Hepatocyte (in vitro differentiated cells): ENCODE measurements around the gene TRPV3. TPM values are rescaled to one million over a fixed set of nuclear protein-coding genes. Genes with fewer than 3 reads are reported as not detected.

ENCODE experiments used
- DNase-seq: peaks from one replicate; pipeline ENCODE4 v3.0.0-alpha.2; 2016; ENCODE audit warnings: low spot score
- H2AFZ ChIP-seq: fragments of 200-600 bp; sonication (generic); 2 replicates; pipeline ENCODE4 v1.6.0; 2016; ENCODE audit warnings: antibody characterized with exemption, mild to moderate bottlenecking
- H3K27ac ChIP-seq: fragments of 200-600 bp; sonication (generic); 2 replicates; pipeline ENCODE4 v1.5.1; 2016; ENCODE audit warnings: mild to moderate bottlenecking
- H3K27me3 ChIP-seq: fragments of 200-600 bp; sonication (generic); 2 replicates; pipeline ENCODE4 v1.6.1; 2016
- H3K36me3 ChIP-seq: fragments of 200-600 bp; sonication (generic); replicated peaks from 2 replicates; pipeline ENCODE4 v1.5.1; 2016; ENCODE audit warnings: low read depth; ENCODE audit not compliant: insufficient read depth
- H3K4me1 ChIP-seq: fragments of 200-600 bp; sonication (generic); 2 replicates; pipeline ENCODE4 v1.5.1; 2016; ENCODE audit warnings: mild to moderate bottlenecking, moderate library complexity; ENCODE audit not compliant: insufficient read depth
- H3K4me2 ChIP-seq: fragments of 200-600 bp; sonication (generic); 2 replicates; pipeline ENCODE4 v1.6.0; 2016
- H3K4me3 ChIP-seq: fragments of 200-600 bp; sonication (generic); 2 replicates; pipeline ENCODE4 v1.5.1; 2016; ENCODE audit warnings: mild to moderate bottlenecking
- H3K79me2 ChIP-seq: fragments of 200-600 bp; sonication (generic); 2 replicates; pipeline ENCODE4 v1.6.0; 2017; ENCODE audit warnings: mild to moderate bottlenecking
- H3K9me2 ChIP-seq: fragments of 200-600 bp; sonication (generic); replicated peaks from 2 replicates; pipeline ENCODE4 v1.6.0; 2017; ENCODE audit warnings: mild to moderate bottlenecking; ENCODE audit not compliant: insufficient read depth
- H3K9me3 ChIP-seq: fragments of 200-600 bp; sonication (generic); 2 replicates; pipeline ENCODE4 v1.5.1; 2016; ENCODE audit warnings: low read depth, mild to moderate bottlenecking
- H4K20me1 ChIP-seq: fragments of 200-600 bp; sonication (generic); 2 replicates; pipeline ENCODE4 v1.6.0; 2016; ENCODE audit warnings: mild to moderate bottlenecking; ENCODE audit not compliant: insufficient read depth, poor library complexity, severe bottlenecking
- CTCF ChIP-seq: fragments of 200-600 bp; sonication (generic); IDR thresholded peaks from 2 replicates; pipeline ENCODE4 v1.5.1; 2016; ENCODE audit warnings: antibody characterized with exemption, mild to moderate bottlenecking; ENCODE audit not compliant: poor library complexity
- EZH2 ChIP-seq: fragments of 200-600 bp; sonication (generic); IDR thresholded peaks from 2 replicates; pipeline ENCODE4 v1.6.1; 2016; ENCODE audit warnings: antibody characterized with exemption, mild to moderate bottlenecking, borderline replicate concordance
- EZH2phosphoT487 ChIP-seq: fragments of 200-600 bp; sonication (generic); IDR thresholded peaks from one replicate; pipeline ENCODE4 v1.6.1; 2018; ENCODE audit warnings: antibody characterized with exemption, mild to moderate bottlenecking, low read depth, moderate library complexity; ENCODE audit not compliant: unreplicated experiment, severe bottlenecking
- WGBS: methylation state at CpG from one replicate; pipeline ENCODE4 v1.1.6; 2016; ENCODE audit warnings: low lambda C conversion rate; ENCODE audit errors: missing lambda C conversion rate; 5-methylcytosine and 5-hydroxymethylcytosine counted together
- polyA plus RNA-seq: library from polyadenylated mRNA; unstranded; fragments of >200 nt; fragmentation: Nextera tagmentation; extraction: Ambion mirVana; gene quantifications from 2 replicates; pipeline ENCODE4 v1.2.1, GENCODE V29; 2016
- total RNA-seq: library from RNA; depleted of rRNA; stranded (reverse); fragments of >200 nt; gene quantifications from 2 replicates; pipeline ENCODE4 v1.2.3, GENCODE V29; 2014

TRPV3 gene
- total and polyA plus RNA-seq, 2 experiments from 2014 or later, result 1.4 to 2.6 TPM

GRCh38 chr17:3507869-3508268 is 49.7 kb downstream of the TRPV3 start:
- 91% methylated on average over 3 of the region's 3 CpGs for WGBS
- H3K36me3 ChIP-seq, result no peaks in the 10 kb centered on the region

DNA sequence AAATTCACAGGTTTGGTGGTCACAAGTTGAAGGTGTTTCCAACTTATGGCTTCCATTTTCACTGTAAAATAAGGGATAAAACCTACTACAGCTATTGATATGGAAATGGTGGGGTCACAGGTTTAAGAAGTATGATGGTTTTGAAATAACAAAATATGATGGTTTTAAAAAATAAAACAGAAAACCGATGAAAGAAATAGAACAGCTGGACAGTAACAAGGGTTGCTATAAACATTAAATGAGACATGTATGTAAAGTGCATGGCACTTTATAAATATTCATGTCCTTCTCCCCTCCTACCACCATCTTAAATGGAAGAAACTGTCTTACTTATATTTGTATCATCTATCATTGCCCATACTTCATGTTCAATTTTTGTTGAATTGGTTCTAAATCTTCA is 50.5 kb downstream of the TRPV3 start:
- Histone ChIP-seq H2AFZ (no peak overlapping the region), H3K4me3 (no peak overlapping the region), H3K9me2 (no peaks in the 10 kb centered on the region), H3K79me2 (no peaks in the 10 kb centered on the region), H4K20me1 (no peaks in the 10 kb centered on the region), H3K36me3 (no peaks in the 10 kb centered on the region), H3K4me1 (no peaks in the 10 kb centered on the region), H3K9me3 (no peaks in the 10 kb centered on the region), H3K27ac (no peak overlapping the region), H3K4me2 (no peak overlapping the region), H3K27me3 (no peaks in the 10 kb centered on the region)
- no peak for DNase-seq
- no peak for TF ChIP-seq EZH2phosphoT487
- TF ChIP-seq EZH2, result no peak
- TF ChIP-seq CTCF, result no peak
- 88% methylated on average over 1 of the region's 1 CpG for WGBS

More at GRCh38 chr17:3507869-3508268, 49.7 kb downstream of the TRPV3 start:
- Histone ChIP-seq H3K79me2 (no peaks in the 10 kb centered on the region), H3K4me2 (no peak overlapping the region), H3K9me2 (no peaks in the 10 kb centered on the region), H3K27ac (no peak overlapping the region), H3K4me3 (no peak overlapping the region), H3K27me3 (no peaks in the 10 kb centered on the region), H3K9me3 (no peaks in the 10 kb centered on the region), H3K4me1 (no peaks in the 10 kb centered on the region), H4K20me1 (no peaks in the 10 kb centered on the region), H2AFZ (no peak overlapping the region)
- TF ChIP-seq EZH2phosphoT487 (no peak), CTCF (no peak), EZH2 (no peak)
- no peak for DNase-seq

DNA sequence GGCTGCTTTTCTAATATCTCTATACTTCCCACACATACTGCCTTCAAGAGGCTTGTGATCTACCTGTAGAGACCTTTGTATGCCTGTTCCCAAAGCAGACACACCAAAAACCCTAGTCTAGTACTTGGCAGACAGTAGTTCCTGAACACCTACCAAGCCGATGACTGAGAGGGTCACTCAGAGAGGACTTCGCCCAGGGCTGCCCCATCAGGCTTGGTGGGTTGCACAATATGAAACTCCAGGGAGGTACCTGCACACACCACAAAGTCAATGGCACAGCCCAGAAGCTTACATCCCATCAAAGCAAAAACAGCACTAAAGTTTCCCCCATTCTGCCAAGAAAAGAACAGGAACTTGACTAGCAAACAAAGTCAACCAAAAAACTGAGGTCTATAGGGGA is 51.6 kb downstream of the TRPV3 start:
- no peak for DNase-seq
- Histone ChIP-seq H2AFZ (no peak overlapping the region), H3K27me3 (no peaks in the 10 kb centered on the region), H3K4me2 (no peak overlapping the region), H3K4me3 (no peak overlapping the region), H3K9me2 (no peaks in the 10 kb centered on the region), H3K4me1 (no peaks in the 10 kb centered on the region), H3K9me3 (no peaks in the 10 kb centered on the region), H3K27ac (no peak overlapping the region), H3K79me2 (no peaks in the 10 kb centered on the region), H3K36me3 (no peaks in the 10 kb centered on the region), H4K20me1 (no peaks in the 10 kb centered on the region)
- 89% methylated on average over 2 of the region's 2 CpGs for WGBS
- TF ChIP-seq CTCF (no peak), EZH2 (no peak), EZH2phosphoT487 (no peak)

GRCh38 chr17:3505008-3505407 is 52.6 kb downstream of the TRPV3 start:
- no peak for DNase-seq
- no peaks in the 10 kb centered on the region for H4K20me1 ChIP-seq
- no peak overlapping the region for H3K27ac ChIP-seq
- H3K36me3 ChIP-seq, result no peaks in the 10 kb centered on the region
- H3K9me2 ChIP-seq, result no peaks in the 10 kb centered on the region
- no peak overlapping the region for H2AFZ ChIP-seq
- no peak overlapping the region for H3K4me3 ChIP-seq
- H3K4me2 ChIP-seq, result no peak overlapping the region
- H3K4me1 ChIP-seq, result no peaks in the 10 kb centered on the region
- no peaks in the 10 kb centered on the region for H3K79me2 ChIP-seq
- WGBS, result 96% methylated on average over 7 of the region's 7 CpGs
- no peak for TF ChIP-seq EZH2
- TF ChIP-seq CTCF, result no peak
- TF ChIP-seq EZH2phosphoT487, result no peak
- H3K9me3 ChIP-seq, result no peaks in the 10 kb centered on the region
- H3K27me3 ChIP-seq, result no peaks in the 10 kb centered on the region
